Measurements from ENCODE around the gene PSME1.
A peak's percentile ranks its signal among the peaks of the same experiment; 100 is the strongest.

The PSME1 gene

GRCh38 chr14:24135834-24136683 is at the start of gene PSME1:
Gene PSME1, plus strand, starts transcription at chr14:24136194. Its CDS starts 69 bp downstream, at chr14:24136263.
- DNase-seq, result peak; percentile 91

- no peak for DNase-seq
These were observed 49.0 kb upstream of the PSME1 start for GRCh38 chr14:24087004-24087403.

- no peak for DNase-seq
These were observed 47.9 kb upstream of the PSME1 start for GRCh38 chr14:24088095-24088494.

GRCh38 chr14:24089890-24090289 is 46.1 kb upstream of the PSME1 start:
- DNase-seq, result no peak

GRCh38 chr14:24092110-24092504 is 43.9 kb upstream of the PSME1 start:
- DNase-seq, result no peak

GRCh38 chr14:24092505-24093206 is 43.3 kb upstream of the PSME1 start:
- no peak for DNase-seq

- DNase-seq, result no peak
These were observed 42.6 kb upstream of the PSME1 start for GRCh38 chr14:24093207-24093900.

- peak; percentile 90 for DNase-seq
These were observed 41.8 kb upstream of the PSME1 start, which contains the start of gene PCK2 for GRCh38 chr14:24093901-24094840. Gene PCK2, plus strand, starts transcription at chr14:24094311. Its CDS starts 95 bp downstream, at chr14:24094406.

GRCh38 chr14:24094841-24095270 is 41.1 kb upstream of the PSME1 start:
- no peak for DNase-seq

GRCh38 chr14:24095271-24096068 is 40.5 kb upstream of the PSME1 start:
- no peak for DNase-seq

- no peak for DNase-seq
These were observed 39.3 kb upstream of the PSME1 start for GRCh38 chr14:24096545-24097181.

GRCh38 chr14:24098229-24098926 is 37.6 kb upstream of the PSME1 start:
- no peak for DNase-seq

- DNase-seq, result peak; percentile 32
These were observed 36.8 kb upstream of the PSME1 start for GRCh38 chr14:24098927-24099813.

- DNase-seq, result no peak
These were observed 35.6 kb upstream of the PSME1 start for GRCh38 chr14:24100197-24100981.

- DNase-seq, result no peak
These were observed 35.0 kb upstream of the PSME1 start for GRCh38 chr14:24100982-24101494.

- no peak for DNase-seq
These were observed 33.5 kb upstream of the PSME1 start for GRCh38 chr14:24102357-24103048.

- no peak for DNase-seq
These were observed 32.5 kb upstream of the PSME1 start for GRCh38 chr14:24103451-24103850.
